H1 (cell line): ENCODE data around the gene SEC24B. TPM values are rescaled to one million over a fixed set of nuclear protein-coding genes. Genes with fewer than 3 reads are reported as not detected.
A peak's percentile ranks its signal among the peaks of the same experiment; 100 is the strongest.

Source experiments
- CTCF ChIA-PET: fragments of 300-600 bp; sonication (Branson Sonifier 250); formaldehyde crosslinking; loops from one replicate; lab custom pipeline; 2021; ENCODE audit not compliant: partially characterized antibody; lab: Charles Lee
- POLR2A ChIA-PET: fragments of 300-600 bp; sonication (Branson Sonifier 250); formaldehyde crosslinking; loops from one replicate; lab custom pipeline; 2021; ENCODE audit warnings: inconsistent platforms; ENCODE audit not compliant: partially characterized antibody; lab: Charles Lee
- DNase-seq, 2 experiments: peaks; one replicate each; pipeline versions ENCODE4 v3.0.0 to v3.0.0-alpha.2; 2010 to 2022; ENCODE audit warnings: low spot score in 2 of 2, low read depth in 1 of 2, mixed read lengths in 1 of 2
- FAIRE-seq: peaks from 2 replicates; lab custom pipeline; 2011; peaks lifted over from hg19 to GRCh38; lab: Jason Lieb, UNC
- H2AFZ ChIP-seq: 2 replicates; pipeline ENCODE4 v1.8.1; 2012; ENCODE audit warnings: low read length, inconsistent platforms
- H2AK5ac ChIP-seq: 2 replicates; pipeline ENCODE4 v1.6.1; 2013; ENCODE audit warnings: low read depth, low read length
- H2BK120ac ChIP-seq: replicated peaks from 2 replicates; pipeline ENCODE3; 2013; ENCODE audit warnings: low read depth, low read length, inconsistent platforms
- H2BK12ac ChIP-seq: 2 replicates; pipeline ENCODE4 v1.6.1; 2013; ENCODE audit warnings: low read depth, low read length
- H2BK15ac ChIP-seq: 2 replicates; pipeline ENCODE4 v1.6.1; 2013; ENCODE audit warnings: low read length
- H2BK20ac ChIP-seq: 2 replicates; pipeline ENCODE4 v1.6.1; 2013; ENCODE audit warnings: low read length
- H2BK5ac ChIP-seq: 2 replicates; pipeline ENCODE4 v1.6.1; 2013; ENCODE audit warnings: low read depth, low read length
- H3K14ac ChIP-seq: 2 replicates; pipeline ENCODE4 v1.6.1; 2013; ENCODE audit warnings: inconsistent platforms; ENCODE audit not compliant: insufficient read length
- H3K18ac ChIP-seq: 2 replicates; pipeline ENCODE4 v1.6.1; 2013; ENCODE audit warnings: low read length; ENCODE audit errors: extremely low read depth
- H3K23ac ChIP-seq: 2 replicates; pipeline ENCODE4 v1.6.1; 2013; ENCODE audit warnings: inconsistent platforms; ENCODE audit not compliant: insufficient read length
- H3K23me2 ChIP-seq: 2 replicates; pipeline ENCODE4 v1.6.1; 2013; ENCODE audit warnings: low read depth, low read length
- H3K27ac ChIP-seq: 2 replicates; pipeline ENCODE4 v1.6.1; 2011; ENCODE audit warnings: low read depth, low read length, inconsistent platforms
- H3K27me3 ChIP-seq, 4 experiments: replicated peaks in 1 of 4; 1 replicate in 1 of 4; 2 replicates in 3 of 4; pipeline versions ENCODE4 v1.6.1 to v1.8.1; 2011 to 2013; ENCODE audit warnings: low read length in 3 of 4, mild to moderate bottlenecking in 3 of 4, inconsistent platforms in 2 of 4, mixed read lengths in 2 of 4, moderate library complexity in 1 of 4; ENCODE audit not compliant: control insufficient read depth in 3 of 4, insufficient read depth in 3 of 4; ENCODE audit errors: extremely low read depth in 1 of 4
- H3K36me3 ChIP-seq, 4 experiments: 2 replicates each; pipeline versions ENCODE4 v1.6.1 to v1.8.1; 2011 to 2013; ENCODE audit warnings: mild to moderate bottlenecking in 4 of 4, low read length in 3 of 4, moderate library complexity in 2 of 4, control low read depth in 1 of 4, inconsistent platforms in 1 of 4; ENCODE audit not compliant: insufficient read depth in 4 of 4, control insufficient read depth in 2 of 4
- H3K4ac ChIP-seq: replicated peaks from 2 replicates; pipeline ENCODE3; 2013; ENCODE audit warnings: low read length, low read depth, mixed read lengths, inconsistent platforms; ENCODE audit not compliant: insufficient read length
- H3K4me1 ChIP-seq, 4 experiments: replicated peaks in 1 of 4; 1 replicate in 1 of 4; 2 replicates in 3 of 4; pipeline versions ENCODE4 v1.6.1 to v1.8.1; 2011 to 2013; ENCODE audit warnings: low read length in 3 of 4, inconsistent platforms in 2 of 4, mixed read lengths in 1 of 4; ENCODE audit not compliant: insufficient read depth in 4 of 4, control insufficient read depth in 3 of 4
- H3K4me2 ChIP-seq, 2 experiments: 2 replicates each; pipeline versions ENCODE4 v1.6.1 to v1.8.1; 2011 to 2013; ENCODE audit warnings: low read depth in 2 of 2, low read length in 2 of 2, control low read depth in 1 of 2, inconsistent platforms in 1 of 2, mild to moderate bottlenecking in 1 of 2; ENCODE audit not compliant: insufficient read depth in 1 of 2
- H3K4me3 ChIP-seq, 4 experiments: fragments of 200-600, 300-600 bp in 1 of 4; sonication (generic), shearing (Covaris generic), sonication (Bioruptor Twin) in 1 of 4; 2 replicates each; pipeline versions ENCODE4 v1.5.1 to v1.8.1; 2011 to 2016; ENCODE audit warnings: low read length in 4 of 4, low read depth in 3 of 4, control low read depth in 2 of 4, inconsistent platforms in 2 of 4, mild to moderate bottlenecking in 2 of 4, mixed read lengths in 1 of 4, moderate library complexity in 1 of 4; ENCODE audit not compliant: insufficient read depth in 2 of 4; ENCODE audit errors: extremely low read depth in 1 of 4
- H3K56ac ChIP-seq: replicated peaks from 2 replicates; pipeline ENCODE3; 2013; ENCODE audit warnings: low read depth, mild to moderate bottlenecking, mixed read lengths, low read length, inconsistent platforms; ENCODE audit not compliant: insufficient read length
- H3K79me1 ChIP-seq: 2 replicates; pipeline ENCODE4 v1.6.1; 2013; ENCODE audit warnings: low read depth, low read length, control low read depth
- H3K79me2 ChIP-seq, 2 experiments: 2 replicates each; pipeline versions ENCODE4 v1.6.1 to v1.8.1; 2012 to 2013; ENCODE audit warnings: low read length in 2 of 2, mild to moderate bottlenecking in 2 of 2, inconsistent platforms in 1 of 2; ENCODE audit not compliant: insufficient read depth in 2 of 2, control insufficient read depth in 1 of 2
- H3K9ac ChIP-seq, 4 experiments: replicated peaks in 1 of 4; 1 replicate in 1 of 4; 2 replicates in 3 of 4; pipeline versions ENCODE4 v1.6.1 to v1.8.1; 2011 to 2013; ENCODE audit warnings: low read depth in 3 of 4, low read length in 3 of 4, control low read depth in 2 of 4, mild to moderate bottlenecking in 2 of 4, moderate library complexity in 2 of 4, inconsistent platforms in 1 of 4; ENCODE audit errors: extremely low read depth in 1 of 4
- H3K9me3 ChIP-seq, 2 experiments: 2 replicates each; pipeline versions ENCODE4 v1.6.1 to v1.8.1; 2012 to 2013; ENCODE audit warnings: mild to moderate bottlenecking in 2 of 2, moderate library complexity in 2 of 2, control low read depth in 1 of 2, inconsistent platforms in 1 of 2, low read depth in 1 of 2, low read length in 1 of 2, mixed read lengths in 1 of 2; ENCODE audit not compliant: insufficient read depth in 2 of 2
- H4K20me1 ChIP-seq, 2 experiments: replicated peaks in 1 of 2; 2 replicates each; pipeline versions ENCODE3 to v1.8.1; 2011 to 2013; ENCODE audit warnings: inconsistent platforms in 2 of 2, low read length in 2 of 2, mild to moderate bottlenecking in 1 of 2; ENCODE audit not compliant: insufficient read depth in 2 of 2, control insufficient read depth in 1 of 2
- H4K5ac ChIP-seq: 2 replicates; pipeline ENCODE4 v1.6.1; 2013; ENCODE audit warnings: low read length, low read depth, mixed read lengths, inconsistent platforms; ENCODE audit not compliant: insufficient read length
- H4K8ac ChIP-seq: 2 replicates; pipeline ENCODE4 v1.8.0; 2013; ENCODE audit warnings: mild to moderate bottlenecking, moderate library complexity, low read length, inconsistent platforms; ENCODE audit not compliant: insufficient read depth; ENCODE audit errors: extremely low read depth
- H4K91ac ChIP-seq: replicated peaks from 2 replicates; pipeline ENCODE3; 2013; ENCODE audit warnings: low read length, mixed read lengths, inconsistent platforms; ENCODE audit not compliant: insufficient read length
- ATF2 ChIP-seq: IDR thresholded peaks from 2 replicates; pipeline ENCODE4 v1.6.1; 2012; ENCODE audit warnings: low read length, inconsistent platforms
- CBX8 ChIP-seq: fragments of 300-800, 300-1000 bp; sonication (generic); IDR thresholded peaks from 2 replicates; pipeline ENCODE4 v1.7.1; 2016; ENCODE audit warnings: low read depth, low read length, borderline replicate concordance
- EGR1 ChIP-seq: IDR thresholded peaks from 2 replicates; pipeline ENCODE4 v1.6.1; 2011; ENCODE audit warnings: low read depth, low read length, borderline replicate concordance
- EP300 ChIP-seq, 2 experiments: IDR thresholded peaks; 1 replicate in 1 of 2; 2 replicates in 1 of 2; pipeline ENCODE4 v1.6.1; 2011 to 2012; ENCODE audit warnings: low read depth in 2 of 2, low read length in 2 of 2, mild to moderate bottlenecking in 2 of 2, borderline replicate concordance in 1 of 2, inconsistent platforms in 1 of 2, moderate library complexity in 1 of 2
- JUND ChIP-seq: IDR thresholded peaks from 2 replicates; pipeline ENCODE4 v1.6.1; 2011; ENCODE audit warnings: mild to moderate bottlenecking, improper control_type of control experiment, low read length
- POLR2AphosphoS5 ChIP-seq: IDR thresholded peaks from 2 replicates; pipeline ENCODE4 v1.6.1; 2011; ENCODE audit warnings: low read depth, low read length
- SIN3A ChIP-seq, 2 experiments: IDR thresholded peaks in 1 of 2; conservative IDR thresholded peaks in 1 of 2; 2 replicates each; pipeline ENCODE4 v1.6.1; 2011 to 2012; ENCODE audit warnings: low read length in 2 of 2, improper control_type of control experiment in 1 of 2, low read depth in 1 of 2, mild to moderate bottlenecking in 1 of 2
- SRF ChIP-seq: IDR thresholded peaks from 2 replicates; pipeline ENCODE4 v1.6.1; 2011; ENCODE audit warnings: mild to moderate bottlenecking, low read depth, low read length, moderate library complexity
- TAF1 ChIP-seq: IDR thresholded peaks from 2 replicates; pipeline ENCODE4 v1.6.1; 2011; ENCODE audit warnings: mild to moderate bottlenecking, low read depth, low read length
- USF2 ChIP-seq: IDR thresholded peaks from 2 replicates; pipeline ENCODE4 v1.6.1; 2011; ENCODE audit warnings: low read length, improper control_type of control experiment
- YY1 ChIP-seq: IDR thresholded peaks from 2 replicates; pipeline ENCODE4 v1.6.1; 2011; ENCODE audit warnings: low read depth, mild to moderate bottlenecking, low read length
- WGBS, 2 experiments: shearing (Covaris generic) in 1 of 2; methylation state at CpG; one replicate each; pipeline versions ENCODE4 v1.1.6 to v1.1.7; 2013 to 2015; ENCODE audit warnings: low lambda C conversion rate in 2 of 2, mixed read lengths in 2 of 2, inconsistent platforms in 1 of 2, low coverage in 1 of 2, missing lambda C conversion rate in 1 of 2; ENCODE audit not compliant: insufficient replicate concordance in 2 of 2, insufficient coverage in 1 of 2, insufficient read length in 1 of 2; ENCODE audit errors: extremely low coverage in 1 of 2, missing lambda C conversion rate in 1 of 2; 5-methylcytosine and 5-hydroxymethylcytosine counted together
- polyA plus RNA-seq, 7 experiments: library from polyadenylated mRNA; depleted of rRNA in 3 of 7; stranded (reverse) in 5 of 7; unstranded in 2 of 7; fragments of >200 nt in 5 of 7; fragments of 200-250 nt in 2 of 7; gene quantifications; 1 replicate in 5 of 7; 2 replicates in 1 of 7; 4 replicates in 1 of 7; pipeline versions ENCODE4 v1.2.1 to v1.2.3, GENCODE V29; 2011 to 2013; ENCODE audit warnings: missing spikeins in 2 of 7, mixed read lengths in 2 of 7
- total RNA-seq: library from RNA; stranded (reverse); fragmentation: NEBNext Ultra II Directional; extraction: Animal tissue kit (Norgen Biotek cat#: 25700); gene quantifications from 2 replicates; pipeline ENCODE4 v1.2.1, GENCODE V29; 2021

SEC24B gene
- total and polyA plus RNA-seq, 2 of the 8 experiments (the other 6 are each of a cell fraction or from before 2014, with no cell fraction given) = 25.6 to 30.9 TPM

DNA sequence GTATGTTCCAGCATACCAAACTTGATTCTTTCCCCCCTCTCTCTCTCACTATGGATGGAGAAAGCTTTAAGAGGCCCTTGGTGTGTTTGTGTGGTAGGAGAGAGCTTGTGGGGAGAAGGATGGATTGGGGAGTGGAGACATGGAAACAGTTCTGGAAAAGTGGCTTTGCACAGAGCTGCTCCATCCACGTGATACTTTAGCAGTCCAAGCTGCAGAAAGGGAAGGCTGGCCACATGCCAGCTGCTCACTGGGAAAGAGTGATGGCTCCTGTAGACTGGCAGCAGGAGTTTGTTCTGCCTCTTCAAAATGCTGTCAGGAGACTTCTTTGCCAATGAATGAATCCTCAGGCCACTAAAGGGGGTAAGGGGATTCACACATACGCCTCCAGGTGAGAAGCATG, 21.7 kb upstream of the SEC24B start:
- H3K9me3 ChIP-seq = no peaks in the 10 kb centered on the region
- H3K23me2 ChIP-seq = no peaks in the 10 kb centered on the region; the same call in 1 of the 2 replicates
- H2AFZ ChIP-seq = no peak overlapping the region
- H4K5ac ChIP-seq = no peak overlapping the region
- H3K79me1 ChIP-seq = no peaks in the 10 kb centered on the region
- H3K56ac ChIP-seq = no peak overlapping the region
- no peak for TF ChIP-seq USF2
- TF ChIP-seq ATF2 = no peak
- TF ChIP-seq SRF = no peak
- TF ChIP-seq POLR2AphosphoS5 = no peak
- no peak for TF ChIP-seq YY1
- TF ChIP-seq JUND = no peak
- TF ChIP-seq TAF1 = no peak
- no peak for TF ChIP-seq SIN3A (conservative IDR thresholded peaks at IDR 0.05 in 1 of 2, IDR thresholded peaks at IDR 0.05 in 1 of 2; ENCODE audit: low read depth in 1 of 2, low read length in 2 of 2)
- TF ChIP-seq EP300 (IDR thresholded peaks at IDR 0.05; ENCODE audit: borderline replicate concordance in 1 of 2, low read depth in 2 of 2, low read length in 2 of 2) = no peak
- TF ChIP-seq CBX8 = no peak
- TF ChIP-seq EGR1 = no peak
- 69% methylated on average over 2 of the region's 2 CpGs; no CpG with 5 or more reads in 1 of the 2 experiments for WGBS, 2 experiments
- H2BK12ac ChIP-seq = peak overlapping the region; percentile 62; the same call in 1 of the 2 replicates
- H4K20me1 ChIP-seq = no peaks in the 10 kb centered on the region
- ChIA-PET POLR2A (interaction anchor here (0.9 to 1.2 kb wide), 3 partner anchors 8 to 21 kb away, joined by 3 to 6 read pairs (median 4); partner anchors contain the start of gene SEC24B), CTCF (interaction anchor here (0.7 to 2.8 kb wide), 7 partner anchors 9 to 626 kb away, joined by 3 to 19 read pairs (median 4); no protein-coding TSS in a partner anchor)
- 0 out of 2 replicates have a peak overlapping the region, but pooled peaks have one; percentile 77 for H2BK15ac ChIP-seq
- no peak for DNase-seq
- no peak for FAIRE-seq
- no peak overlapping the region for H3K9ac ChIP-seq
- H4K8ac ChIP-seq = no peak overlapping the region
- H3K27ac ChIP-seq = no peak overlapping the region
- no peak overlapping the region for H3K4me3 ChIP-seq
- H3K4me1 ChIP-seq = peaks cover 2 to 10% (median 4%) of the 10 kb centered on the region in 4 experiments; a peak in 5 of 7 replicates
- H4K91ac ChIP-seq = no peak overlapping the region
- H3K4ac ChIP-seq = no peak overlapping the region
- no peak overlapping the region for H3K14ac ChIP-seq
- no peak overlapping the region for H2BK5ac ChIP-seq
- no peaks in the 10 kb centered on the region for H3K36me3 ChIP-seq
- H2BK20ac ChIP-seq = peak overlapping the region; percentile 63; the same call in 1 of the 2 replicates
- no peaks in the 10 kb centered on the region for H3K27me3 ChIP-seq
- H2AK5ac ChIP-seq = no peak overlapping the region
- no peaks in the 10 kb centered on the region for H3K79me2 ChIP-seq
- no peak overlapping the region for H2BK120ac ChIP-seq
- H3K23ac ChIP-seq = no peak overlapping the region
- H3K18ac ChIP-seq = no peak overlapping the region
- no peak overlapping the region for H3K4me2 ChIP-seq
